Neural progenitor cell (in vitro differentiated cells): ENCODE data around the gene RARRES1.

Experiments used
- EZH2 ChIP-seq: fragments of 200-600 bp; sonication (generic); IDR thresholded peaks from 2 replicates; pipeline ENCODE4 v1.6.1; 2017; ENCODE audit warnings: antibody characterized with exemption, mild to moderate bottlenecking, moderate library complexity
- EZH2phosphoT487 ChIP-seq: fragments of 200-600 bp; sonication (generic); IDR thresholded peaks from 2 replicates; pipeline ENCODE4 v1.6.1; 2017; ENCODE audit warnings: antibody characterized with exemption

- no peak for TF ChIP-seq EZH2
- no peak for TF ChIP-seq EZH2phosphoT487
These were observed 31.7 kb downstream of the RARRES1 start for GRCh38 chr3:158700559-158700958.
